ENCODE measurements around the gene SNX5. TPM values are rescaled to one million over a fixed set of nuclear protein-coding genes. Genes with fewer than 3 reads are reported as not detected.

Gene SNX5
- total RNA-seq, 1 donor from 2014 or later, result 106 TPM

GRCh38 chr20:17936761-17937732, 31.5 kb downstream of the SNX5 start:
- Mint-ChIP-seq H3K36me3 (ENCODE audit: insufficient read depth) (peaks cover 2% of the 10 kb centered on the region), H3K27ac (peak overlapping the region; percentile 2), H3K4me3 (ENCODE audit: low read depth) (no peak overlapping the region), H3K9me3 (ENCODE audit: low read depth) (peaks cover 3% of the 10 kb centered on the region), H3K4me1 (ENCODE audit: low read depth) (peaks cover 23% of the 10 kb centered on the region), H3K27me3 (no peaks in the 10 kb centered on the region)
- DNase-seq (ENCODE audit: low spot score, unreplicated experiment), result no peak
- TF ChIP-seq CTCF (IDR thresholded peaks at IDR 0.05; ENCODE audit: unreplicated experiment), result no peak

GRCh38 chr20:17936286-17936760, 32.3 kb downstream of the SNX5 start:
- H3K36me3 Mint-ChIP-seq (ENCODE audit: insufficient read depth), result no peaks in the 10 kb centered on the region
- no peak overlapping the region for H3K27ac Mint-ChIP-seq
- DNase-seq (ENCODE audit: low spot score, unreplicated experiment), result no peak
- TF ChIP-seq CTCF (IDR thresholded peaks at IDR 0.05; ENCODE audit: unreplicated experiment), result no peak
- H3K27me3 Mint-ChIP-seq, result no peaks in the 10 kb centered on the region
- no peak overlapping the region for H3K4me3 Mint-ChIP-seq (ENCODE audit: low read depth)
- peaks cover 23% of the 10 kb centered on the region for H3K4me1 Mint-ChIP-seq (ENCODE audit: low read depth)
- H3K9me3 Mint-ChIP-seq (ENCODE audit: low read depth), result peaks cover 4% of the 10 kb centered on the region

- TF ChIP-seq CTCF (IDR thresholded peaks at IDR 0.05; ENCODE audit: unreplicated experiment), result no peak
- no peak overlapping the region for H3K4me3 Mint-ChIP-seq (ENCODE audit: low read depth)
- H3K9me3 Mint-ChIP-seq (ENCODE audit: low read depth), result peaks cover 4% of the 10 kb centered on the region
- no peaks in the 10 kb centered on the region for H3K36me3 Mint-ChIP-seq (ENCODE audit: insufficient read depth)
- no peak for DNase-seq (ENCODE audit: low spot score, unreplicated experiment)
- peaks cover 23% of the 10 kb centered on the region for H3K4me1 Mint-ChIP-seq (ENCODE audit: low read depth)
- no peaks in the 10 kb centered on the region for H3K27me3 Mint-ChIP-seq
- no peak overlapping the region for H3K27ac Mint-ChIP-seq
These were observed 32.8 kb downstream of the SNX5 start for GRCh38 chr20:17935761-17936160.

- Mint-ChIP-seq H3K4me3 (ENCODE audit: low read depth) (no peak overlapping the region), H3K36me3 (ENCODE audit: insufficient read depth) (no peaks in the 10 kb centered on the region), H3K4me1 (ENCODE audit: low read depth) (peaks cover 23% of the 10 kb centered on the region), H3K27me3 (no peaks in the 10 kb centered on the region), H3K27ac (no peak overlapping the region), H3K9me3 (ENCODE audit: low read depth) (peaks cover 4% of the 10 kb centered on the region)
- DNase-seq (ENCODE audit: low spot score, unreplicated experiment), result no peak
- TF ChIP-seq CTCF (IDR thresholded peaks at IDR 0.05; ENCODE audit: unreplicated experiment), result no peak
These were observed 33.4 kb downstream of the SNX5 start for GRCh38 chr20:17935186-17935585.

GRCh38 chr20:17934141-17934862, 34.3 kb downstream of the SNX5 start:
- TF ChIP-seq CTCF (IDR thresholded peaks at IDR 0.05; ENCODE audit: unreplicated experiment), result no peak
- peaks cover 4% of the 10 kb centered on the region for H3K9me3 Mint-ChIP-seq (ENCODE audit: low read depth)
- H3K36me3 Mint-ChIP-seq (ENCODE audit: insufficient read depth), result no peaks in the 10 kb centered on the region
- no peak overlapping the region for H3K4me3 Mint-ChIP-seq (ENCODE audit: low read depth)
- peak overlapping the region; percentile 77 for H3K27ac Mint-ChIP-seq
- no peak for DNase-seq (ENCODE audit: low spot score, unreplicated experiment)
- peaks cover 21% of the 10 kb centered on the region for H3K4me1 Mint-ChIP-seq (ENCODE audit: low read depth)
- H3K27me3 Mint-ChIP-seq, result no peaks in the 10 kb centered on the region
